Lung (tissue), 16 donors: ENCODE data around the gene AP5Z1. TPM values are rescaled to one million over a fixed set of nuclear protein-coding genes. Genes with fewer than 3 reads are reported as not detected.
A peak's percentile ranks its signal among the peaks of the same experiment; 100 is the strongest.

Experiments used
- ATAC-seq: fragments of 200-7000 bp; cut with Tn5 transposase; one replicate; pipeline ENCODE4 v1.9.1; 2020; ENCODE audit warnings: moderate number of reproducible peaks; ENCODE audit not compliant: insufficient read depth, low FRiP score
- DNase-seq, 3 donors: peaks; one replicate each; pipeline ENCODE4 v3.0.0-alpha.2; 2013 to 2017
- H3K27ac ChIP-seq, 2 donors: one replicate each; pipeline ENCODE4 v1.5.1; 2013; ENCODE audit warnings: mild to moderate bottlenecking in 2 of 2, moderate library complexity in 2 of 2, control low read depth in 1 of 2, inconsistent platforms in 1 of 2, low read depth in 1 of 2, low read length in 1 of 2
- H3K27me3 ChIP-seq, 3 donors: one replicate each; pipeline ENCODE4 v1.5.1; 2013; ENCODE audit warnings: low read length in 2 of 3; ENCODE audit not compliant: control insufficient read depth in 3 of 3, insufficient read depth in 3 of 3
- H3K36me3 ChIP-seq, 4 donors: one replicate each; pipeline ENCODE4 v1.5.1; 2013; ENCODE audit warnings: low read length in 4 of 4, mild to moderate bottlenecking in 1 of 4, moderate library complexity in 1 of 4; ENCODE audit not compliant: control insufficient read depth in 4 of 4, insufficient read depth in 4 of 4
- H3K4me1 ChIP-seq, 5 donors: one replicate each; pipeline ENCODE4 v1.5.1; 2013; ENCODE audit warnings: low read length in 5 of 5, mild to moderate bottlenecking in 2 of 5, moderate library complexity in 1 of 5; ENCODE audit not compliant: control insufficient read depth in 5 of 5, insufficient read depth in 5 of 5
- H3K4me3 ChIP-seq: one replicate; pipeline ENCODE4 v1.5.1; 2013; ENCODE audit warnings: mild to moderate bottlenecking, control low read depth, moderate library complexity
- H3K9ac ChIP-seq, 2 donors: one replicate each; pipeline ENCODE4 v1.5.1; 2013; ENCODE audit warnings: low read length in 2 of 2, control low read depth in 1 of 2; ENCODE audit not compliant: insufficient read depth in 1 of 2
- H3K9me3 ChIP-seq, 4 donors: one replicate each; pipeline ENCODE4 v1.5.1; 2013; ENCODE audit warnings: low read length in 3 of 4, mild to moderate bottlenecking in 1 of 4, moderate library complexity in 1 of 4; ENCODE audit not compliant: control insufficient read depth in 4 of 4, insufficient read depth in 3 of 4
- CTCF ChIP-seq: IDR thresholded peaks from 2 replicates; pipeline ENCODE4 v1.5.1; 2012; ENCODE audit warnings: mild to moderate bottlenecking; ENCODE audit errors: control extremely low read depth, extremely low read depth
- WGBS, 2 donors: extraction: QIAGEN DNeasy Blood & Tissue Kit; methylation state at CpG; one replicate each; pipeline ENCODE4 v1.1.7; 2013; 5-methylcytosine and 5-hydroxymethylcytosine counted together
- long read RNA-seq, 5 donors: transcript quantifications; one replicate each; lab custom pipeline, GENCODE V29; 2026
- polyA plus RNA-seq, 2 donors: library from polyadenylated mRNA; stranded (reverse); fragments of 200-250 nt; gene quantifications; one replicate each; pipeline ENCODE4 v1.2.1, GENCODE V29; 2013
- total RNA-seq, 2 donors: library from RNA; depleted of rRNA in 1 of 2; stranded (reverse); fragments of >200 nt in 1 of 2; gene quantifications; one replicate each; pipeline ENCODE4 v1.2.1, GENCODE V29; 2014 to 2021
- donor health status: control.
- donor health status: control.
- donor health status: Bipolar disorder and iron deficiency.
- donor health status: healthy.
- donor health status: DM: yes; HTN: yes; CAD: no.

The AP5Z1 gene
- total RNA-seq (10 to 100 TPM; 21.2 to 58.5 TPM), polyA plus RNA-seq (10 to 100 TPM; 60.2 to 62.4 TPM)
- long read RNA-seq, donor 1, partial matches to known transcripts = 9 of 14 reads
- long read RNA-seq, donor 1, other reads (novel, unspliced or antisense) = 0 of 14 reads
- long read RNA-seq, donor 2, partial matches to known transcripts = 0 of 5 reads
- long read RNA-seq, donor 2, other reads (novel, unspliced or antisense) = 0 of 5 reads
- long read RNA-seq, donor 3, partial matches to known transcripts = 8 of 11 reads
- long read RNA-seq, donor 3, other reads (novel, unspliced or antisense) = 0 of 11 reads
- long read RNA-seq, donor 4, partial matches to known transcripts = 7 of 10 reads
- long read RNA-seq, donor 4, other reads (novel, unspliced or antisense) = 0 of 10 reads
- long read RNA-seq, donor 5, partial matches to known transcripts = 0 of 5 reads
- long read RNA-seq, donor 5, other reads (novel, unspliced or antisense) = 0 of 5 reads

- Histone ChIP-seq H3K4me3 (peak within 1 kb of the TSS; percentile 87), H3K9ac (peak within 1 kb of the TSS; percentile 72 to 93), H3K27me3 (no peaks in the 10 kb centered on the region), H3K9me3 (no peaks in the 10 kb centered on the region), H3K27ac (peak within 1 kb of the TSS; percentile 92 to 95), H3K36me3 (peaks cover 0 to 3% (median 1%) of the 10 kb centered on the region in 4 donors), H3K4me1 (peaks cover 5 to 18% (median 8%) of the 10 kb centered on the region in 5 donors)
- WGBS, 2 donors = 0 to 1% methylated on average over 55 of the region's 55 CpGs
- DNase-seq (peak; percentile 95 to 98 (median 96)), ATAC-seq (peak; percentile 96)
- no peak for TF ChIP-seq CTCF
These were observed at the start of gene AP5Z1 for GRCh38 chr7:4775250-4775847. TSS of gene AP5Z1 (plus strand) at chr7:4775623. CDS start at chr7:4775716, 93 bp downstream.

GRCh38 chr7:4725850-4726450, 49.5 kb upstream of the AP5Z1 start:
- H3K27me3 ChIP-seq = no peaks in the 10 kb centered on the region
- no peaks in the 10 kb centered on the region for H3K9me3 ChIP-seq
- peak overlapping the region; percentile 58 to 93 for H3K9ac ChIP-seq
- peaks cover 0 to 3% (median 0%) of the 10 kb centered on the region in 4 donors for H3K36me3 ChIP-seq
- H3K27ac ChIP-seq = peak overlapping the region; percentile 79 to 89
- TF ChIP-seq CTCF = no peak
- H3K4me3 ChIP-seq = peak overlapping the region; percentile 29
- peak in 2 of 3 donors; percentile 52 to 63 for DNase-seq
- 21 to 28% methylated on average over 15 of the region's 15 CpGs for WGBS, 2 donors
- peak; percentile 13 for ATAC-seq
- H3K4me1 ChIP-seq = peaks cover 0 to 26% (median 7%) of the 10 kb centered on the region in 5 donors

- H3K27me3 ChIP-seq = no peaks in the 10 kb centered on the region
- TF ChIP-seq CTCF = no peak
- peak overlapping the region in 1 of 2 donors; percentile 89 for H3K27ac ChIP-seq
- no peaks in the 10 kb centered on the region for H3K9me3 ChIP-seq
- no peak overlapping the region for H3K9ac ChIP-seq
- H3K4me1 ChIP-seq = peaks cover 0 to 26% (median 7%) of the 10 kb centered on the region in 5 donors
- peaks cover 0 to 3% (median 0%) of the 10 kb centered on the region in 4 donors for H3K36me3 ChIP-seq
- WGBS, 2 donors = 57 to 78% methylated on average over 9 of the region's 9 CpGs
- no peak overlapping the region for H3K4me3 ChIP-seq
- ATAC-seq (no peak), DNase-seq (no peak)
These were observed 48.9 kb upstream of the AP5Z1 start for GRCh38 chr7:4726566-4726965.
